Neural progenitor cell (in vitro differentiated cells): ENCODE measurements around the gene CNTNAP4.

ENCODE experiments used
- EZH2 ChIP-seq: fragments of 200-600 bp; sonication (generic); IDR thresholded peaks from 2 replicates; pipeline ENCODE4 v1.6.1; 2017; ENCODE audit warnings: antibody characterized with exemption, mild to moderate bottlenecking, moderate library complexity
- EZH2phosphoT487 ChIP-seq: fragments of 200-600 bp; sonication (generic); IDR thresholded peaks from 2 replicates; pipeline ENCODE4 v1.6.1; 2017; ENCODE audit warnings: antibody characterized with exemption
- TF ChIP-seq, protein P1 (sequence below): fragments of 200-600 bp; sonication (generic); IDR thresholded peaks from 2 replicates; pipeline ENCODE4 v1.5.1; 2017; ENCODE audit warnings: antibody characterized with exemption, mild to moderate bottlenecking

DNA sequence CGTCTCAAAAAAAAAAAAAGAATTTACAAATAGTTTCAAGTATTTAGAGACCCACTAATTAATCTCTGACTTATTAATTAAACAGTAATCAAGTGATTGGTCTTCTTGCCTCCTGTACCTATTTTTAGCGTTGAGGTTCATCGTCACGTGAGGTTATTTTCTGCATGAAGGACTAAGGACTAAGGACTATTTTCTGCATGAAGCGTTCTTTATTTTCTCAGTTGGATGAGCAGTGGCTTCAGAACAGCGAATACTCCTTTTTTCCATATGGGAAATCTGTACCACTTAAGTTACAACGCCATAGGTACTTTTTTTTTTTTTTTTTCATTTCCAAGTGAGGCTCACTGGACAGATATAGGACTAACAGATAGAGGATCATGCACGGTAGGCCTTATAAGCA lies 224.9 kb downstream of the CNTNAP4 start:
- TF ChIP-seq, protein P1, sequence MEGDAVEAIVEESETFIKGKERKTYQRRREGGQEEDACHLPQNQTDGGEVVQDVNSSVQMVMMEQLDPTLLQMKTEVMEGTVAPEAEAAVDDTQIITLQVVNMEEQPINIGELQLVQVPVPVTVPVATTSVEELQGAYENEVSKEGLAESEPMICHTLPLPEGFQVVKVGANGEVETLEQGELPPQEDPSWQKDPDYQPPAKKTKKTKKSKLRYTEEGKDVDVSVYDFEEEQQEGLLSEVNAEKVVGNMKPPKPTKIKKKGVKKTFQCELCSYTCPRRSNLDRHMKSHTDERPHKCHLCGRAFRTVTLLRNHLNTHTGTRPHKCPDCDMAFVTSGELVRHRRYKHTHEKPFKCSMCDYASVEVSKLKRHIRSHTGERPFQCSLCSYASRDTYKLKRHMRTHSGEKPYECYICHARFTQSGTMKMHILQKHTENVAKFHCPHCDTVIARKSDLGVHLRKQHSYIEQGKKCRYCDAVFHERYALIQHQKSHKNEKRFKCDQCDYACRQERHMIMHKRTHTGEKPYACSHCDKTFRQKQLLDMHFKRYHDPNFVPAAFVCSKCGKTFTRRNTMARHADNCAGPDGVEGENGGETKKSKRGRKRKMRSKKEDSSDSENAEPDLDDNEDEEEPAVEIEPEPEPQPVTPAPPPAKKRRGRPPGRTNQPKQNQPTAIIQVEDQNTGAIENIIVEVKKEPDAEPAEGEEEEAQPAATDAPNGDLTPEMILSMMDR: no peak
- TF ChIP-seq EZH2phosphoT487 (no peak), EZH2 (no peak)
